Psoas muscle (tissue), 8 donors: ENCODE results near the gene COL4A2. TPM values are rescaled to one million over a fixed set of nuclear protein-coding genes. Genes with fewer than 3 reads are reported as not detected.

ENCODE experiments used
- ATAC-seq, 4 donors: fragments of 200-7000 bp; cut with Tn5 transposase; one replicate each; pipeline ENCODE4 v1.9.1; 2020; ENCODE audit warnings: moderate library complexity in 3 of 4, mild to moderate bottlenecking in 2 of 4
- DNase-seq, 2 donors: peaks; one replicate each; pipeline ENCODE4 v3.0.0-alpha.2; 2020
- H3K27ac ChIP-seq: fragments of 200-600 bp; one replicate; pipeline ENCODE4 v1.8.0; 2022
- H3K27me3 ChIP-seq, 3 donors: fragments of 200-600 bp in 1 of 3; one replicate each; pipeline versions ENCODE4 v1.6.1 to v1.8.0; 2013 to 2022; ENCODE audit warnings: low read length in 2 of 3, mild to moderate bottlenecking in 2 of 3, moderate library complexity in 1 of 3; ENCODE audit not compliant: insufficient read depth in 3 of 3
- H3K36me3 ChIP-seq, 2 donors: fragments of 200-600 bp in 1 of 2; one replicate each; pipeline versions ENCODE4 v1.6.1 to v1.8.0; 2013 to 2022; ENCODE audit warnings: low read depth in 1 of 2, mild to moderate bottlenecking in 1 of 2, moderate library complexity in 1 of 2; ENCODE audit not compliant: insufficient read depth in 1 of 2
- H3K4me1 ChIP-seq: fragments of 200-600 bp; one replicate; pipeline ENCODE4 v1.8.0; 2022
- H3K4me3 ChIP-seq: fragments of 200-600 bp; one replicate; pipeline ENCODE4 v1.8.0; 2022; ENCODE audit warnings: mild to moderate bottlenecking
- H3K9me3 ChIP-seq: fragments of 200-600 bp; one replicate; pipeline ENCODE4 v1.8.0; 2022
- CTCF ChIP-seq: fragments of 200-600 bp; IDR thresholded peaks from one replicate; pipeline ENCODE4 v1.8.0; 2022; ENCODE audit warnings: antibody characterized with exemption
- WGBS, 3 donors: extraction: QIAGEN DNeasy Blood & Tissue Kit; methylation state at CpG; one replicate each; pipeline versions ENCODE4 v1.1.6 to v1.1.7; 2013; 5-methylcytosine and 5-hydroxymethylcytosine counted together
- intact Hi-C, 2 donors: fragments of 100-400 bp; cut with DNase I; formaldehyde crosslinking; loops; one replicate each; pipeline versions ENCODE4 v1.11.0 to v1.14.2; 2022
- polyA plus RNA-seq, 3 donors: library from polyadenylated mRNA; stranded (reverse); fragments of 200-250 nt; gene quantifications; one replicate each; pipeline ENCODE4 v1.2.3, GENCODE V29; 2013
- total RNA-seq, 4 donors: library from RNA; stranded (reverse); fragmentation: NEBNext Ultra II Directional in 2 of 4; extraction: Animal tissue kit (Norgen Biotek cat#: 25700) in 2 of 4; gene quantifications; one replicate each; pipeline versions ENCODE4 v1.2.1 to v1.2.4, GENCODE V29; 2021 to 2023
- donor health status: healthy with polysubstance abuse.
- donor health status: DM: no; HTN: no; CAD: no; lungs with moderate emphysema.
- donor health status: Bipolar disorder and iron deficiency.
- donor health status: healthy.
- donor health status: DM: yes; HTN: yes; CAD: no.
- donor health status: DM: no; HTN: no; CAD: no.
- donor health status: DM: no; HTN: no; CAD: no.
- donor health status: DM: yes; HTN: yes; CAD: no.

Gene COL4A2
- total and polyA plus RNA-seq, 7 donors: 25.8 to 84.5 (median 57.8) TPM

- intact Hi-C loops: no loop called here
- DNase-seq: no peak
- Histone ChIP-seq H3K4me1 (peaks cover 7% of the 10 kb centered on the region), H3K9me3 (no peaks in the 10 kb centered on the region), H3K36me3 (peaks cover 0 to 2% of the 10 kb centered on the region in 2 donors), H3K27me3 (peaks cover 0 to 14% (median 3%) of the 10 kb centered on the region in 3 donors), H3K27ac (no peak overlapping the region), H3K4me3 (no peak overlapping the region)
- no peak for ATAC-seq
- WGBS, 3 donors: 69 to 75% (median 73%) methylated on average over 9 of the region's 9 CpGs
- no peak for TF ChIP-seq CTCF
Observed at GRCh38 chr13:110280231-110280813, 26.8 kb upstream of the COL4A2 start.

GRCh38 chr13:110280985-110281688 is 25.9 kb upstream of the COL4A2 start:
- peaks cover 0 to 14% (median 3%) of the 10 kb centered on the region in 3 donors for H3K27me3 ChIP-seq
- H3K4me3 ChIP-seq: no peak overlapping the region
- intact Hi-C loops: no loop called here
- no peaks in the 10 kb centered on the region for H3K9me3 ChIP-seq
- H3K36me3 ChIP-seq: peaks cover 0 to 2% of the 10 kb centered on the region in 2 donors
- peaks cover 7% of the 10 kb centered on the region for H3K4me1 ChIP-seq
- peak overlapping the region; percentile 6 for H3K27ac ChIP-seq
- ATAC-seq (peak in 3 of 4 donors; percentile 57 to 80 (median 59)), DNase-seq (peak; percentile 62 to 82)
- WGBS, 3 donors: 30 to 54% (median 33%) methylated on average over 7 of the region's 7 CpGs
- no peak for TF ChIP-seq CTCF

GRCh38 chr13:110281736-110282135 is 25.3 kb upstream of the COL4A2 start:
- H3K9me3 ChIP-seq: no peaks in the 10 kb centered on the region
- H3K27me3 ChIP-seq: peaks cover 0 to 14% (median 3%) of the 10 kb centered on the region in 3 donors
- no peak overlapping the region for H3K4me3 ChIP-seq
- no peak for ATAC-seq
- DNase-seq: no peak
- H3K36me3 ChIP-seq: peaks cover 0 to 2% of the 10 kb centered on the region in 2 donors
- H3K27ac ChIP-seq: peak overlapping the region; percentile 6
- intact Hi-C loops: no loop called here
- no peak for TF ChIP-seq CTCF
- WGBS, 3 donors: 72 to 74% (median 73%) methylated on average over 5 of the region's 5 CpGs
- H3K4me1 ChIP-seq: peaks cover 5% of the 10 kb centered on the region

GRCh38 chr13:110282316-110282841 is 24.7 kb upstream of the COL4A2 start:
- no peak overlapping the region for H3K27ac ChIP-seq
- H3K9me3 ChIP-seq: no peaks in the 10 kb centered on the region
- no peak for ATAC-seq
- H3K4me1 ChIP-seq: peaks cover 4% of the 10 kb centered on the region
- peaks cover 0 to 14% (median 3%) of the 10 kb centered on the region in 3 donors for H3K27me3 ChIP-seq
- peaks cover 0 to 2% of the 10 kb centered on the region in 2 donors for H3K36me3 ChIP-seq
- H3K4me3 ChIP-seq: no peak overlapping the region
- no peak for TF ChIP-seq CTCF
- intact Hi-C loops: no loop called here
- WGBS, 3 donors: 95 to 100% (median 96%) methylated on average over 1 of the region's 1 CpG
- no peak for DNase-seq
